Prostate gland (tissue), 2 donors: ENCODE results near the gene MSI1.

ENCODE experiments used
- CTCF ChIP-seq, 4 experiments: fragments of 200-600 bp in 2 of 4; fragments of 450-650 bp in 2 of 4; sonication (generic) in 2 of 4; IDR thresholded peaks; 1 replicate in 3 of 4; 2 replicates in 1 of 4; pipeline ENCODE4 v1.5.1; 2016 to 2019; ENCODE audit warnings: antibody characterized with exemption in 4 of 4, mild to moderate bottlenecking in 2 of 4, moderate library complexity in 2 of 4
- POLR2A ChIP-seq: fragments of 450-650 bp; IDR thresholded peaks from one replicate; pipeline ENCODE4 v1.6.1; 2016; ENCODE audit warnings: antibody characterized with exemption, mild to moderate bottlenecking
- POLR2AphosphoS5 ChIP-seq: sonication (generic); formaldehyde crosslinking; IDR thresholded peaks from one replicate; pipeline ENCODE4 v1.6.1; 2017; ENCODE audit warnings: antibody characterized with exemption

GRCh38 chr12:120347766-120348165, 21.2 kb downstream of the MSI1 start:
- no peak for TF ChIP-seq POLR2A
- no peak for TF ChIP-seq CTCF (IDR thresholded peaks at IDR 0.05)
- TF ChIP-seq POLR2AphosphoS5 = no peak
